ENCODE measurements around the gene SMIM15.
A peak's percentile ranks its signal among the peaks of the same experiment; 100 is the strongest.
"Not testable (repeated sequence)": the region's sequence is repeated elsewhere in the genome, so short reads cannot be mapped to it uniquely, and the experiment has no call there.

The SMIM15 gene, protein sequence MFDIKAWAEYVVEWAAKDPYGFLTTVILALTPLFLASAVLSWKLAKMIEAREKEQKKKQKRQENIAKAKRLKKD

GRCh38 chr5:61162010-61162831, at the start of gene SMIM15:
Gene SMIM15 (minus strand): TSS chr5:61162468. CDS start chr5:61160171, 2,297 bp downstream.
- peak; percentile 68 to 78 for DNase-seq

DNA sequence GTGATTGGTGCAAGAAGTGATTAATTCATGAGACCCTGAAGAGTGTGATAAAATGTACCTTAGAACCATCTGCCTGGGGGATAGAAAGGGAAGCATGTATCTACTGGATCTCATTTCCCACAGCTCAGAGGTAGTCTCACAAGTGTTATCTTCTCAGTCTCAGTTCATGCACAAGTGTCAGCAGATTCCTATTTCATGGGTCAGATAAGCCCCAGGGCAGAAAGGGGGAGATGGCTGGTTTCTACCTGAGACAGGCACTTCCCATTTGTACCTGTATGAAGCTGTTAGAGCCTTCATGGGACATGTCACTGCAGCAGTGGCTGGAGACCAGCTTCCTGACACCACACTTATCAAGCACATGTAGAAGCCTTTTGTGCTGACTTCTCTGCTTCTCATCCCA, 45.6 kb upstream of the SMIM15 start:
- no peak for DNase-seq

DNA sequence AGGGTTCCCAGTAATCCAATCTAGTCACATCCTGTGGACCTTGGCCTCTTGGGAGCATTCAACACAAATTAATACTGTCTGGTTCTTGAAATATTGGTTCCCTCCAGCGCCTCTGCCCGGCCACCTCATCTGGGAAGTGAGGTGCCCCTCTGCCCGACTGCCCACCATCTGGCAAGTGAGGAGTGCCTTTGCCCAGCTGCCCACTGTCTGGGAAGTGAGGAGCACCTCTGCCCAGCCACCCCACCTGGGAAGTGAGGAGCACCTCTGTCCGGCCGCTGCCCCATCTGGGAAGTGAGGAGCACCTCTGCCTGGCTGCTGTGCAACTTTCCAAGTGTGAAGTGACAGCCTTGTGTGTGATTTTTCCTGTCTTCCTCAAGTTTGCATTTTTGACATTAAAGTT, 42.7 kb upstream of the SMIM15 start:
- DNase-seq: no peak

- no peak for DNase-seq
Measured at GRCh38 chr5:61202213-61202612, 39.9 kb upstream of the SMIM15 start.

DNA sequence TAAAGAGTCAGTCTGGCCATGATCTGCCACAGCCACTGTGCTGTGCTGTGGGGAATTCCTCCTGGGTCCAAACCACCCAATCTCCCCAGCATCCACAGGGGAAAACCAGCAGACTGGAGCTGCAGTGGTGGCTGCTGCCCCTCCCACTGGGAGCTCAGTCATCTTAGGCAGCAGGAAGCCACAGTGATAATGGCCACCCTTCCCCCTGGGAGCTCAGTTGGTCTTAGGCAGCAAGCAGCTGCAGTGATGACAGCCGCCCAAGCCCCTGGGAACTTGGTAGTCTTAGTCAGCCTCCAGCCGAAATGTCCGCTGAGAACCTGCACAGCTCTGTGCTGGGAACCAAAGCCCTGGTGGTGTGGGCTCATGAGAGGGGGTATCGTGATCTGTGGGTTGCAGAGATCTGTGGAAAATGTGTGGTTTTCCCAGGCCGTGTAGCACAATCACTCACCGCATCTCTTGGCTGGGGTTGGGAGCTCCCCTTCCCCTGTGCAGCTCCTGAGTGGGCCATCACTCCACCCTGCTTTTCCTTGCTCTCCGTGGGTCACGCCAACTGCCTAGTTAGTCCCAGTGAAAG, 38.4 kb upstream of the SMIM15 start:
- DNase-seq: no peak

DNA sequence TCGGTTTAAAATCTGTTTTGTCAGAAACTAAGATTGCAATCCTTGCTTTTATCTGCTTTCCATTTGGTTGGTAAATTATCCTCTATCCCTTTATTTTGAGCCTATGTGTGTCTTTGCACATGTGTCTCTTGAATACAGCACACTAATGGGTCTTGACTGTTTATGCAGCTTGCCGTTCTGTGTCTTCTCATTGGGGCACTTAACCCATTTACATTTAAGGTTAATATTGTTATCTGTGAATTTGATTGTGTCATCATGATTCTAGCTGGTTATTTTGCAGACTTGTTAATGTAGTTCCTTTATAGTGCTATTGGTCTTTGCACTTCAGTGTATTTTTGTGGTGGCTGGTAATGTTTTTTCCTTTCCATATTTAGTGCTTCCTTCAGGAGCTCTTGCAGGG, 36.3 kb upstream of the SMIM15 start:
- no peak for DNase-seq

DNA sequence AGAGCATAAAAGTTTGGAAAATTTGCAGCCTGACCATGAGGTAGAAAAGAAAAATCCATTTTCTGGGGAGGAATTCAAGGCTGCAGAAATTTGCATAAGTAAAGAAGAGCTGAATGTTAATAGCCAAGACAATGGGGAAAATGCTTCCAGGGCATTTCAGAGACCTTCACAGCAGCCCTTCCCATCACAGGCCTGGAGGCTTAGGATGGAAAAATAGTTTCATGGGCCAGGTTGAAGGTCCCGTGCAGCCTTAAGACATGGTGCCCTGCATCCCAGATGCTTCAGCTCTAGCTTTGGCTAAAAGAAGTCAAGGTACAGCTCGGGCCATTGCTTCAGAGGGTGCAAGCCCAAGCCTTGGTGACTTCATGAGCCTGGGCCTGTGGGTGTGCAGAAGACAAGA, 25.6 kb upstream of the SMIM15 start:
- DNase-seq: not testable (repeated sequence)

DNA sequence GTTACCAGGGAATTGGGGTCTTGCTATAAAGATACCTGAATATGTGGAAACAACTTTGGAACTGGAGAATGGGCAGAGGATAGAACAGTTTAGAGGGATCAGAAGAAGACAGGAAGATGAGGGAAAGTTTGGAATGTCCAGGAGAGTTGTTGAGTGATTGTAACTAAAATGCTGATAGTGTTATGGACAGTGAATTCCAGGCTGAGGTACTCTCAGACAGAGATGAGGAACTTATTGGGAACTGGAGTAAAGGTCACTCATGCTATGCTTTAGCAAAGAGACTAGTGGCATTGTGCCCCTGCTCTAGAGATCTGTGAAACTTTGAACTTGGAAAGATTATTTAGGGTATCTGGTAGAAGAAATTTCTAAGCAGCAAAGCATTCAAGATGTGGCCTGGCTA, 25.1 kb upstream of the SMIM15 start:
- DNase-seq: not testable (repeated sequence)

- no peak for DNase-seq
Measured at GRCh38 chr5:61186634-61187033, 24.4 kb upstream of the SMIM15 start.

- DNase-seq: no peak
Measured at GRCh38 chr5:61184708-61185107, 22.4 kb upstream of the SMIM15 start.

GRCh38 chr5:61183538-61183937, 21.3 kb upstream of the SMIM15 start:
- no peak for DNase-seq

DNA sequence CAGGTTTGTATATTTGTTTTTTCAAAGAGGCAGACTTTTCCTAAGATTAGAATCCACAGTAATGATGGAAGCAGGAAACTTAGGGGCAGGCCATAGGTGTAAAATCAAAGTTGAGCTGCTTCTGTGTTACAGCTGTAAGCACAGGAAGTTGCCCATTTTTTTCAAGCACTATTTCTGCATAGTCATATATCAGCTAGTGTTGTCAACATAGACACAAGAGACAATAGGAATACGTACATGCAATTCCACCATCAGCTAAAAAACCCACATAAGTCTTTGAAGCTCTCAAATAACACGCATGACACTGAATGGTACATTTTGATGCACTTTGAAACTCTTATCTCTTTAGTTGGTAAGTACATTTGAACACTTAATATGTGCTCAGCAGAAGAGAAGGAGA, 20.2 kb upstream of the SMIM15 start:
- DNase-seq: no peak

GRCh38 chr5:61180886-61181285, 18.6 kb upstream of the SMIM15 start:
- DNase-seq: no peak

DNA sequence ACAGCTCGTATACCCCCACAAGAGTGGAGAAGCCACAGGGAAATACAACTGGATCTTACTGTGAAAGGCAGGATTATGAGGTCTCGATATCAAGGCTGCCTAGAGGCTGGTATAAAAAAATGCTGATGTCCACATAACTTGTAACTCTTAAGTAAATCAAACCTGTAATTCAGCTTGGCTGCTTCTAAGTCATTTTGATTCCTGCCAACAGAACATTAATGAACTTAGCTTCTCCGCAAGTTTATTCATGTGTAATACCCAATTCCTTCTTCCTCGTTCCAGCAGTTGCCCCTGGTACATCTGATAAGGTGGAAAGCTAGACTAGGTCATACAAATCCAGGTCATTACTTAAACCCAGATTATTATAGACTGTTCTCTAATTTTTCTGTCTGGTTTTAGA, 16.4 kb upstream of the SMIM15 start:
- no peak for DNase-seq

GRCh38 chr5:61177716-61178115, 15.4 kb upstream of the SMIM15 start:
- no peak for DNase-seq

- no peak for DNase-seq
Measured at GRCh38 chr5:61177070-61177469, 14.8 kb upstream of the SMIM15 start.

GRCh38 chr5:61176631-61177030, 14.4 kb upstream of the SMIM15 start:
- DNase-seq: no peak

DNA sequence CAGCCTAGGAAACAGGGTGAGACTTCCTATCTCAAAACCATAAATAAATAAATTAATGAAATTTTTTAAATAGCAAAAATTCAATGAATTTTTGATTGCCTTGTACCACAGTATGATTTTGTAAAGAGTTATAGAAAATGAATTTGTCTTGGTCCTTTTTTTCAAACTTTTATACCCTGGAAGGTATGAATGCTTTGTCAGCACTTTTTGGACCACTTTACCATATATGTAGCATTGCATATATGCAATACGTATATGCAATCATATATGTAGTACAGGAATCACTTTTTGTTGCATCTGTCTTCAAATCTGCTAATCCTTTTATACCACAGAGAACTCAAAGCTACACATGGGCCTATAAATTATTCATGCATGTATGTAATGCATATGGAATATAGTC, 9.2 kb upstream of the SMIM15 start:
- no peak for DNase-seq

DNA sequence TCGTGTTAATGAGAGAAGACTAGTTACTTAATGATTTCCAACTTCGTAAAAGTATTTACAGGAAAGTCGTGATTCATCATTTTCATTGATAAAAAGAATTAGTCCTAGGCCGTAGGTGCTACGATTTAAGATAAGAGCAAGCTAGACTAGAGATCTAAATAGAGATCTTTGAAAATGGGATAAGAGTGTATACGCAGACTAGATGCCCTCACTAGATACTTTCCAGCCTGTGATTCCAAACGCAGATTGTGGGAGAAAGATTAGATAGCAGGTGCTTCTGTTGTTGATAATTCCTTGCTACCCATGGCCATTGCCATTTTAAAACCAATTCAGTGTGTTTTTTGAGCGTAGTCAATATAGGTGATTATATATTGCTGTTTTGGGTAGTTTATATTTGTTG, 6.7 kb upstream of the SMIM15 start:
- no peak for DNase-seq

GRCh38 chr5:61167382-61167781, 5.1 kb upstream of the SMIM15 start:
- DNase-seq: no peak

DNA sequence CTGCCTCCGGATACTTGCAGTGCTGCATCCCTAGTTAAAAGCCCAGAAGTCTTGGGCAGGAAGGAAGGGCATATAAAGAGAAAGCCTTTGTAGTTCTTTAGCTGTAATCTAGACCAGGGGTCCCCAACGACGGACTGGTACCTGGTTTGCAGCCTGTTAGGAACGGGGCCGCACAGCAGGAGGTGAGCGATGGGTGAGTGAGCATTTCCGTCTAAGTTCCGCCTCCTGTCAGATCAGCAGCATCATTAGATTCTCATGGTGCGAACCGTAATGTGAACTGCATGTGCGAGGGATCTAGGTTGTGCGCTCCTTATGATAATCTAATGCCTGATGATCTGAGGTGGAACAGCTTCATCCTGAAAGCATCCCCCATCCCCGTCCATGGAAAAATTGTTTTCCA, 1.6 kb upstream of the SMIM15 start:
- no peak for DNase-seq

DNA sequence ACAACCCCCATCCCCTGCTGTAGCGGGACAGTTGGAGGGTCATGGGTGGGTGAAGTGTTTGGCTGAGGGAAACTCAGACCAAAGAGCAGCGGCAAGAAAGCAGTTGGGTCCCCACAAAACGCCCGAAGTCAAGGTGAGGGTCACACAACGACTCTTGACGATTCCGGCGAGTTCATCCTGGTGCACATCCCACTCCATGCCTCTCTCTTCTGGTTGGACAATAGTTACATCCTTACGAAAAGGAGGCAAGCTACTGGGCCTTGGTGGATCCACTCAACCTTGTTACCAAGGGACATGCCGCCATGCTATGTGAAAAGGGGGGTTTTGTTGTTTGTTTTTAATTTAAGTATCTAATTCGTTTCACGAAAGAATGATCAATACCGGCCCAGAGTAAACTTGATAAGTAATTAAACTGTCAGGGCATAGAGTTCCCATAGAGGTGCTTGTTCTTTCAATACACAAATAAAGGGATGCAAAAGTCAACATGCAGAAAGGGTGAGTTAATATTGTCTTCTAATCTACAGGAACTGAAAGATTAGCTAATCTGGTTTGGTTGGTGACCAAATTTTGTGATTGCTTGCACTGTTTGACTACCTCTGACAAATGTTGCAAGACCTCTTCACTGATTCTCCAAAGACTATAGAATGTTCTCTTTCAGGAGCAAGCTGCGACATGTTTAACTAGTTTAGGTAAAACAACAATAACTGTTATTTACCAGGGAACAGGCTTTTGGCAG, 732 bp upstream of the SMIM15 start:
- no peak for DNase-seq

GRCh38 chr5:61160497-61160896, 1.8 kb downstream of the SMIM15 start:
- DNase-seq: no peak

GRCh38 chr5:61159836-61160235, 2.4 kb downstream of the SMIM15 start:
- DNase-seq: no peak
